Renal cortical epithelial cell (primary cell): ENCODE measurements around the gene WDR90. TPM values are rescaled to one million over a fixed set of nuclear protein-coding genes. Genes with fewer than 3 reads are reported as not detected.

Experiments used
- DNase-seq: peaks from one replicate; pipeline ENCODE4 v3.0.0-alpha.2; 2011; ENCODE audit warnings: low read depth
- total RNA-seq: library from RNA; depleted of rRNA; stranded (reverse); fragments of >200 nt; gene quantifications from 2 replicates; pipeline ENCODE4 v1.2.3, GENCODE V29; 2014

The WDR90 gene
- total RNA-seq, result 6.9 and 18.5 TPM in 2 replicates

DNA sequence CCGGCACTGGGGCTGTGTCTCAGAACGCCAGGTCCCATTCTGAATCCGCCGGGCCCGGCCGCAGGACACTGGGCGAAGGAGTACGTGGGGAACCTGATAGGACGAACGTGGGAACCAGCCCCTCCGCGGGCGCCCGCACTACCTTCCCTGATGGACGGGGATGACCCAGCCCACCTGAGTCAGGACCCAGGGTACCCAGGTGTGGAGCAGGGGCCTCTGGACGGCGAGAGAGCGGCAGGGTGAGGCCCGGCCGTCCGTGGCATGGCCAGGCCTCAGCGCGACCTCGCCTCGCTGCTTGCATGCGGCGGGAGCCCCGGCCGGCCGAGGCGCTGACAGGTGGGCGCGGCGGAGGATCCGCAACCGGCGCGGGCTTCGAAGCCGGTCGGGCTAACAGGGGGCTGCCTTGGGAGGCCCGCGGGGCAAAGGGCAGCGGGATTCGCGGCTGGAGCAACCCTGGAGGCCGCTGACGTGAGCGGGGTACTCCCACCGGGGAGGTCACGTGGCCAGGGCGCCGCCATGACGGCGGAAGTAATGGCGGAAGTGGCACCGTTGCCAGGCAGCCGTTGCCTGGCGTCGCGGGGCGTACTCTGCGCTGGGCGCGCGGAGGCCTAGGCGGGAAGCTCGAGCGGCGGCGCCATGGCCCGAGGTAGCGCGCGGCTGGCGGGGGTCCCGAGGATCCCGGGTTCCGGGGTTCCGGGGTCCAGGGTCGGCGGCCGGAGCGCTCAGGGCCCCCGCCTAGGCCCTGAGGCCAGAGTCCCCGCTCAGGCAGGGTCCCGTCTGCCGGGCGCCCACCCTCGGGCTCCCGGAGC, at the start of gene WDR90:
WDR90 (plus strand) TSS at position 585 of the 809 bp plus-strand sequence; CDS start at position 637, 52 bp downstream.
- DNase-seq, result peak; percentile 73

- DNase-seq, result no peak
Measured at GRCh38 chr16:600781-601180, 48.4 kb upstream of the WDR90 start.

DNA sequence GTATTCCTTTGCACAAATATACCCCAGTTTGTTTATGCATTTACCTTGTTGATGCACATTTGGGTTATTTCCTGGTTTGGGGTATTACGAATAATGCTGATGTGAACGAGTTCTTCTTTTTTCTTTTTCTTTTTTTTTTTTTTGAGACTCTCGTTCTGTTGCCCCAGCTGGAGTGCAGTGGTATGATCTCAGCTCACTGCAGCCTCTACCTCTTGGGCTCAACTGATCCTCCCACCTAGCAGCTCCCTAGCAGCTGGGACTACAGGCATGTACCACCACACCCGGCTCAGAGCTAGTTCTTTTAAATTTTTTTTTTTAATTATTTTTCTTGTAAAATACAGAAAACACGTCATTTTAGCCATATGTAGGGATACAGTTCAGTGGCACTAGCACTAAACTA, 45.2 kb upstream of the WDR90 start:
- DNase-seq, result no peak

GRCh38 chr16:606656-607307, 42.4 kb upstream of the WDR90 start:
- no peak for DNase-seq

DNA sequence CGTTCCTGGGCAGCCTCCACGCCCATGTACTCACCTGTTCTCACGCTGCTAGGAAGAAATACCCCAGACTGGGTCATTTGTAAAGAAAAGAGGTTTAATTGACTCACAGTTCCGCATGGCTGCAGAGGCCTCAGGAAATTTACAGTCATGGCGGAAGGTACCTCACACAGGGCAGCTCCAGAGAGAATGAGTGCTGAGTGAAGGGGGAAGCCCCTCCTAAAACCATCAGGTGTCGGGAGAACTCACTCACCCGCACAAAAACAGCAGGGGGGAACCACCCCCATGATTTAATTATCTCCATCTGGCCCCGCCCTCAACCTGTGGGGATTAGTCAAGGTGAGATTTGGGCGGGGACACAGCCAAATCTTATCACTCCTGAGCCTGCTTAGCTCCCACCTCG, 41.1 kb upstream of the WDR90 start:
- no peak for DNase-seq

DNA sequence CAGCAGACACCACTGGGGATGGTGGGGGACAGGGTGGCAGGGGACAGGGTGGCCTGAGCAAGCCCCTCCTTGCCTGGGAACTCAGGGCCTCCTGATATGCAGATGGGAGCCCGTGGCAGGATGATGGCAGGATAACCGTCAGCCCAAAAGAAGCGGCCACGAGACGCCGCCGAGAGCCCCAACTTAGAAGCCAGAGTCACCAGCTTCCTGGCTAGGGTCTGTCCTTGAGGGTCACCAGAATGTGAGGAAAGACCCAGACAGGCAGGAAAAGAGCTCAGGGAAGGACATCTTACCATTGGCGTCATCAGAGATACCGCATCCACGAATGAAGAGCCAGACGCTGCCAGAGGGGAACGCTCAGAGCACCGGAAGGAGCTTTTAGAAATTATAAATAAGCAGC, 39.8 kb upstream of the WDR90 start:
- no peak for DNase-seq

DNA sequence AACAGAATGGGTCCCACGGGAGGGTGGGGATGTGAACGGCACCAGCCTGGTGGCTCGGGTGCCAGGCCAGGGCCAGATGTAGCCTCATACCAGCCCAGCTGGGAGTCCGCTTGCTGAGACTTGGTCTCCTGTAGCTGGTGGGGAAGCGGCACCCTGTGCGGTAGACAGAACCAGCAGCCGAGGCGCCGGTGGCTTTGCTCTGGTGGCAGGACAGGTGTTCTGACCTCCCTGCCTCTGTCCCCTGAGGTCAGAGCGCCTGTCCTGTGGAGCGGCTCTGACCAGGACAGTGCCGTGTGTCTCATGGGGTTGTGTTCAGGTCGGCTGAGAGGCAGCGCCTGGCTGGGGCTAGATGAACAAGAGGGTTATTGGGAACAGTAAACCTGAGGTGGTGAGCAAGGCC, 39.2 kb upstream of the WDR90 start:
- DNase-seq, result no peak

DNA sequence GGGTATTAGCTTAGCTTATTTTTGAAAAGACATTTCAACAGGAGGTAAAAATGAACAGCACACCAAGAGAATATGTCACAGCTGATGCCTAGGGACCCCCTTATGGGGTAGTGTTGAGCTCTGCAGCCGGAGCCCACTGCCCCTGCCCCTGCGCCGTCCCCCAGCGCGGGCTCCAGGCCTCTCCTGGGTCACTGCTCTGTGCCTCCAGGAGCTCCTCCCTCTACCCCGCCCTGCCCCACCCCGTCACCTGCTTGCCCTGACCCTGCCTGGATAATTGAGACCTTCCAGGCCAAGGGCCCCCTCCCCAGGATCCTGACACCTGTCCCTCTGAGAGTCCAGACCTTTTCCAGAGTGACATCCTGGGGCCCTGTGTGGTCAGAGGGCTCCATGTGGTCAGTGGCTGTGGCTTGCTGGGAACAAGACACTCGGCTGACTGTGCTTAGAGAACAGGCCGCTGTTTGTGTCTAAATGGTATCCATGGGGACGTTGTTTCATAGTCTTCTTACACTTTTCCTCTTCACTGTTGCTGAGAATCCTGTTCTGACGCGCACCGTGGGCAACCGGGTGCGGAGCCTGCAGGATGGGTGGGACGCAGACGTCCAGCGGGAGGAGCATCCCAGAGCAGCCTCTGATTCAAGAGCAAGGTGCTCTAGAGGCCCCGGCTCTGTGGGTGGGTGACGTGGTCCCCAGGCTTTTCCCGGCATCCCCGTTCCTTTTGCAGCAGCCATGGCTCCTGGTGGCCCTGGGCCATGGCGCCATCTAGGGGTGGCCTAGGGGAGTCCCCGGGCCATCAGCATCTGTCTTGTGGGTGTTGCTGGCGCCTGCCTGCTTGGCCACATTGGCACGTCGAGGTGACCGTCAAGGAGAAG, 38.4 kb upstream of the WDR90 start:
- DNase-seq, result peak; percentile 16

- no peak for DNase-seq
Measured at GRCh38 chr16:615122-615521, 34.0 kb upstream of the WDR90 start.

- no peak for DNase-seq
Measured at GRCh38 chr16:616733-617586, 32.2 kb upstream of the WDR90 start.

DNA sequence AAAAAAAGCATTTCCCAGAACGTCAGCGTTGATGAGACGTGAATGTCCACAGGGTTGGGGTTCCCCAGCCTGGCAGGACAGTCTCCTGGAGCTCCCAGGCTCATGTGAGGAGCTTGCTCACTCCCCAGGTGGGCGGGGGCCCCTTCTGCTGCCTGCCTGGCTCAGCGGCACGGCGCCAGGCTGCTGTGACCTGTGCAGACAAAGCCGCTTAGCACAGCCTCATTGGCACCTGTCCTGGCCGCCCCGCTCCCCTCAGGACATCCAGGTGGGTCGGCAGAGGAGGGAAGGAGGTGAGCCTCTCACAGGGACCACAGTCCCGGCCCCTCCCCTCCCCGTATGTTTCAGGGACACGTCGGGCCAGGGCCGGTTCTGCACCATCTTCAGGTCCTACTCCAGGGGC, 31.3 kb upstream of the WDR90 start:
- no peak for DNase-seq

GRCh38 chr16:619476-620100, 29.6 kb upstream of the WDR90 start:
- DNase-seq, result no peak

DNA sequence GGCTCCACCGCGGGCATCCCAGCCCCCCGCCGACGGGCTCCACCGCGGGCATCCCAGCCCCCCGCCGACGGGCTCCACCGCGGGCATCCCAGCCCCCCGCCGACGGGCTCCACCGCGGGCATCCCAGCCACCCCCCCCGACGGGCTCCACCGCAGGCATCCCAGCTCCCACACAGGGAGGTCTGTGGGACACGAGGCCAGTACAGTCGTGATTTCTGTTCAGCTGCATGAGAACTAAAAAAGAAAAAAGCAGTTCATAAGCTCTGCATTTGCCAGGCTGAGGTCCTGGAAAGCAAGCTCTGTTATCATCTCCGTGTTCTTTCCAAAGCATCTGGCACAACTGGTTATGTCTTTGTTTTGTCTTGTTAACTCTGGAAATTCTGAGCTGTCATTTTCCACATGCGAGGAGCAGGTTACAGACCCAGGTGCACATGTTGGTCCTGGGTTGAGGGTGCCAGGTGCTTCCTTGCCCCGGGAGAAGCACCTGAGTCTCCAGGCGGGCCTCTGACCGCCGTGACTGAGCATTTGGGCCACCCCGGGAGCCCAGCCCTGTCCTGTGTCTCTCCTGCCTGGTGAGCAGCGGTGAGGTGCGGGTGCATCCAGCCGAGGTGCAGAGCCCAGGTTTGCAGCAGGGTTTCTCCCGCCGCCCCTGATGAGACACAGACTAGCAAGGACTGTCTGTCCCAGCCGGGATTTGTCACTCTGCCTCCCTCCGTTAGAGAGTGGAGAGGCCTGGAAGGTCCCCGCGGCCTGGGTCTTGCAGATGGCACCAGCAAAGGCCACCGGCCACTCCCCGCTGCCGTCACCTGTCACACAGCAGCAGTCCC, 28.3 kb upstream of the WDR90 start:
- DNase-seq, result no peak

DNA sequence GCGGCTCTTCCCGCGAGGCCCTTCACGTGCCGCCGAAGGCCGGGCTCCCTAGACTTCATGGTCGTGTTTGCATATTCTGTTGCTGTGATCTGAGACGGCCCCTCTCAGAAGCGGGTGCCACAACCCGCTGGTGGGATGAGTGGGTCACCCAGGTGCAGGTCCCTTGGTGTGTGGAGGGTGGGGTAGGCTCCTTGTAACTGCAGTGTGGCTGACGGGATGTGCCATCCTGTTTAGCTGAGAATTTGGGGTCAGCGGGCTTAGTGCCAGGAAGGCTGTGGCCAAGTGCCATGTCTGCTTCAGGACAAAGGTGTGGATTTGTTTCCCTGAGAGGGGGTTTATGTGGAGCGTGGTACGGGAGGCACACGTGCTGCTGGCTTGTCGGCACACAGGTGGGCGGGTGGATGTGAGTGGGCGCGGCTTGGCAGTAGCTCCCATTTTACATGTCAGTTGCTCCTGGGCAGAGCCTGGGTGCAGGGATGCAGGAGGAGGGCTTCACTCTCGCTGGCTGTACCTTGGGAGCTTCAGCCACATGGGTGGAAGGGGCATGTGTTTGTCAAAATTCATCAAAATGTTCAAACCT, 27.5 kb upstream of the WDR90 start:
- no peak for DNase-seq

- DNase-seq, result no peak
Measured at GRCh38 chr16:622920-623280, 26.3 kb upstream of the WDR90 start.

- no peak for DNase-seq
Measured at GRCh38 chr16:624526-625070, 24.6 kb upstream of the WDR90 start.

DNA sequence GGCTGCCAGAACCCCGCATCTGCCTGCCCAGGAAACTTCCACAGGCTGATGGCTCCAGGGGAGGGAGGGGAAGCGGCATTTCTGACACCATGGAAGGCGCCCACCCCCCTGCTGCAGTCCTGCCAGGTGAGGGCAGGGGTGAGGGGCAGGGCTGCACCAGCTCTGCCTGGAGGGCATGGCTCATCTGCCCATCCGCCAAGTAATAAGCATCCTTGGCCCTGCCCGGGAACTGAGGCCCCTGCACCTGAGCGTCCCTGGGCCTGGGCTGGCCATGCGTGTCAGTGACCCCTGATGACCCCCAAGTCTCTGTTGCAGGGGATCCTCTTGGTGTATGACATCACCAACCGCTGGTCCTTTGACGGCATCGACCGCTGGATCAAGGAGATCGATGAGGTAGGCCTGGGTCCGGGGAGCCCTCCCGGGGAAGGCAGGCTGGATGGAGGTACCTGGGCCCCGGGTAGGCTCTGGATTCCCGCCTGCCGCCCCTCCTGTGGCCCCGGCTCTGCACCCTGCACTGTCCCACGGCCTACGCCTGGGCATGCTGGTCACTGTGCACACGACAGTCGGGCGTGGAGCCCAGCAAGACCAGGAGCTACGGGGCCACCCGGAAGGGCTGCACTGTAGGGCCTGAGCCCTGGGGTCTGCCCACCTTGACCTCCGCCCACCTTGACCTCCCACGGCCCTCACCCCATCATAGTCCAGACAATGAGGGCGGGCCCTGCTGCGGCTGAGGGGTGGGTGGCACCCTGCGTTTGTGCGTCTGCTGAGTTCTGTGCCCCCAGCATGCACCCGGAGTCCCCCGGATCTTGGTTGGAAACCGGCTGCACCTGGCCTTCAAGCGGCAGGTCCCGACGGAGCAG, 23.8 kb upstream of the WDR90 start:
- DNase-seq, result no peak

- no peak for DNase-seq
Measured at GRCh38 chr16:625977-626765, 23.0 kb upstream of the WDR90 start.
